OCI-LY1 (cell line): ENCODE measurements around the gene ADCY9.

ENCODE experiments used
- H2AFZ ChIP-seq: fragments of 200-600 bp; sonication (generic), shearing (Covaris generic); 2 replicates; pipeline ENCODE4 v1.6.0; 2014; ENCODE audit warnings: antibody characterized with exemption, mild to moderate bottlenecking, low read length
- H3F3A ChIP-seq: fragments of 200-600 bp; sonication (generic), shearing (Covaris generic); 2 replicates; pipeline ENCODE4 v1.6.0; 2014; ENCODE audit warnings: mild to moderate bottlenecking, antibody characterized with exemption, low read length, moderate library complexity; ENCODE audit not compliant: insufficient read depth
- H3K27ac ChIP-seq: fragments of 200-600 bp; sonication (generic); 2 replicates; pipeline ENCODE4 v1.5.1; 2014; ENCODE audit warnings: low read length, mixed run types, mild to moderate bottlenecking, low read depth; ENCODE audit not compliant: poor library complexity, severe bottlenecking
- H3K27me3 ChIP-seq: fragments of 200-600 bp; sonication (generic); 2 replicates; pipeline ENCODE4 v1.6.0; 2014; ENCODE audit warnings: antibody characterized with exemption, mild to moderate bottlenecking, low read length, moderate library complexity; ENCODE audit not compliant: insufficient read depth
- H3K36me3 ChIP-seq: fragments of 200-600 bp; sonication (generic); 2 replicates; pipeline ENCODE4 v1.6.1; 2014; ENCODE audit warnings: mild to moderate bottlenecking, antibody characterized with exemption, low read length, moderate library complexity, mixed read lengths; ENCODE audit not compliant: insufficient read depth
- H3K4me1 ChIP-seq: fragments of 200-600 bp; sonication (generic); 2 replicates; pipeline ENCODE4 v1.5.1; 2014; ENCODE audit warnings: mild to moderate bottlenecking, low read length, moderate library complexity; ENCODE audit not compliant: insufficient read depth, severe bottlenecking
- H3K4me2 ChIP-seq: fragments of 200-600 bp; sonication (generic), shearing (Covaris generic); 2 replicates; pipeline ENCODE4 v1.6.1; 2014; ENCODE audit warnings: low read length
- H3K4me3 ChIP-seq: fragments of 200-600 bp; sonication (generic); 2 replicates; pipeline ENCODE4 v1.5.1; 2014; ENCODE audit warnings: low read length, low read depth, mild to moderate bottlenecking, mixed read lengths; ENCODE audit not compliant: poor library complexity, severe bottlenecking
- H3K79me2 ChIP-seq: fragments of 200-600 bp; shearing (Covaris generic); 2 replicates; pipeline ENCODE4 v1.6.1; 2016; ENCODE audit warnings: mixed run types, low read length, mixed read lengths; ENCODE audit not compliant: insufficient read depth
- H3K9ac ChIP-seq: fragments of 200-600 bp; sonication (generic), shearing (Covaris generic); 2 replicates; pipeline ENCODE4 v1.6.1; 2014; ENCODE audit warnings: mild to moderate bottlenecking, low read length, mixed read lengths
- H3K9me2 ChIP-seq: fragments of 200-600 bp; sonication (generic), shearing (Covaris generic); 2 replicates; pipeline ENCODE4 v1.6.1; 2014; ENCODE audit warnings: low read depth, mild to moderate bottlenecking, low read length, mixed read lengths
- H3K9me3 ChIP-seq: fragments of 200-600 bp; shearing (Covaris generic); 2 replicates; pipeline ENCODE4 v1.6.1; 2014; ENCODE audit warnings: low read length, mixed read lengths
- H4K20me1 ChIP-seq: fragments of 200-600 bp; sonication (generic), shearing (Covaris generic); 2 replicates; pipeline ENCODE4 v1.6.0; 2016; ENCODE audit warnings: mild to moderate bottlenecking, low read length; ENCODE audit not compliant: insufficient read depth
- CTCF ChIP-seq: fragments of 200-600 bp; sonication (generic), shearing (Covaris generic); IDR thresholded peaks from 2 replicates; pipeline ENCODE4 v1.5.1; 2017; ENCODE audit warnings: mild to moderate bottlenecking, antibody characterized with exemption, low read length, moderate library complexity, mixed read lengths
- EZH2 ChIP-seq: fragments of 200-600 bp; sonication (generic), shearing (Covaris generic); IDR thresholded peaks from 2 replicates; pipeline ENCODE4 v1.8.0; 2017; ENCODE audit warnings: borderline replicate concordance, mixed run types, mild to moderate bottlenecking, antibody characterized with exemption, low read length, moderate library complexity, mixed read lengths

The ADCY9 gene

GRCh38 chr16:4116325-4117249 lies at the start of gene ADCY9:
Gene ADCY9 (minus strand): TSS chr16:4116442. CDS start chr16:4115442, 1,000 bp downstream.
- no peaks in the 10 kb centered on the region for H3K27me3 ChIP-seq
- no peaks in the 10 kb centered on the region for H3K36me3 ChIP-seq
- no peak for TF ChIP-seq CTCF
- H2AFZ ChIP-seq = 0 out of 2 replicates have a peak within 1 kb of the TSS, but pooled peaks have one; percentile 54
- peaks cover 26% of the 10 kb centered on the region for H3K4me1 ChIP-seq
- H3K9me2 ChIP-seq = no peaks in the 10 kb centered on the region
- no peak within 1 kb of the TSS for H3K27ac ChIP-seq
- peak within 1 kb of the TSS; percentile 68 for H3K9ac ChIP-seq
- H3K9me3 ChIP-seq = no peaks in the 10 kb centered on the region
- peak within 1 kb of the TSS; percentile 63 for H3K4me3 ChIP-seq
- H3K4me2 ChIP-seq = peak within 1 kb of the TSS; percentile 79
- H3F3A ChIP-seq = no peaks in the 10 kb centered on the region
- H4K20me1 ChIP-seq = no peaks in the 10 kb centered on the region
- no peaks in the 10 kb centered on the region for H3K79me2 ChIP-seq

DNA sequence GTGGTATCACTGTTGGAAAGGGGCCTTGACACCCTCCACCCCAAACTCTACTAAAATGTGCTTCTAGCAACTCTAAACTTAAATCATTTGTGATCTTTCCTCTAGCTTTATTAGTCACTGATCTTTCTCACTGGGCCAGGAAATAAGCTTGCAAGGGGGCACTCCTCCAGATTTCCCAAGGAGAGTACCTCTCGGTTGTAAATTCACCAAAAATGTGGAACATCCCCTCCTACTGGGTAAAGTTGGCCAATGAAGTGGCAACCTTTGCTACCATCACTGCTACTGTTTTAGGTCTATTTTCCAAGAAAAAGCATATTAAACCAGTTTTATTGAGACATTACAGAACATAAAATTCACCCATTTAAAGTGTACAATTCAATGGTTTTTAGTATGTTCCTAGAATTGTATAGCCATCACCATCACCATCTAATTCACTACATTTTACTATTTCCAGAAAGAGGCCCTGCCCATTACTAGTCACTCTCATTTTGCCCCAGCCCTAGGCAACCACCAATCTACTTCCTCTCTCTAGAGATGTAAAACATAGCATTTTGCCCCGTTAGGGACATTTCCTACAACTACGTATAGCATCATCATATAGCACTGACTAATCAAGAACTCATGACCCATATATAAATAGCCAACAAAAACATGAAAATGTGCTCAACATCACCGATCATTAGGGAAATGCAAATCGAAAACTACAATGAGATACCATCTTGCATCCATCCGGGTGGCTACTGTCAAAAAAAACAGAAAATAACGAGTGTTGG lies 44.6 kb upstream of the ADCY9 start:
- no peak overlapping the region for H3K9ac ChIP-seq
- no peak overlapping the region for H3K4me3 ChIP-seq
- H3K27ac ChIP-seq = no peak overlapping the region

DNA sequence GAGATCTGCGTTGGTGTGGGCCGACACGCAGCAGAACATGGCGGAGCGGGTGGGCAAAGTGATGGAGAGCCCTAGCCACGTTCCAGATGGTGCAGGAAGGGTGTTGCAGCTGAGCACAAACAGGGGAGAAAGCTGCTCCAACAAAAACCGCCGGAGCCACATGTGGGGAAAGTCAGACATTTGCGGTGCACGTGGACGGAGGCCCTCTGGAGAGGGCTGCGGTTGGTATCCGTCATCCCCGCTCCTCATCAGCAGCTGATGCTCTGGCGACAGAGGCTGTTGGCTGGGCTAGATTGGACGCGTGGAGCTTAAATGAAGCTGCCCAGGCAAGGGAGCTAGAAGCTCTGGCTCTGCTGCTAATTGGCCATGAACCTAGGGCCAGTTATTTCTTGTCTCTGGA lies 43.5 kb upstream of the ADCY9 start:
- Histone ChIP-seq H2AFZ (no peak overlapping the region), H4K20me1 (no peaks in the 10 kb centered on the region), H3K4me1 (no peaks in the 10 kb centered on the region), H3F3A (no peaks in the 10 kb centered on the region), H3K36me3 (no peaks in the 10 kb centered on the region; the same call in 1 of the 2 replicates), H3K27me3 (no peaks in the 10 kb centered on the region), H3K79me2 (no peaks in the 10 kb centered on the region), H3K9me3 (no peaks in the 10 kb centered on the region), H3K4me3 (no peak overlapping the region), H3K9ac (no peak overlapping the region), H3K27ac (no peak overlapping the region), H3K4me2 (no peak overlapping the region), H3K9me2 (no peaks in the 10 kb centered on the region)
- no peak for TF ChIP-seq CTCF
- TF ChIP-seq EZH2 = no peak

More for the DNA sequence above, 44.6 kb upstream of the ADCY9 start:
- H3K9me2 ChIP-seq = no peaks in the 10 kb centered on the region
- no peaks in the 10 kb centered on the region; the same call in 1 of the 2 replicates for H3K36me3 ChIP-seq
- TF ChIP-seq CTCF = no peak
- TF ChIP-seq EZH2 = no peak
- no peak overlapping the region for H2AFZ ChIP-seq
- H3K4me1 ChIP-seq = no peaks in the 10 kb centered on the region
- H3K4me2 ChIP-seq = no peak overlapping the region
- H3K27me3 ChIP-seq = no peaks in the 10 kb centered on the region
- H4K20me1 ChIP-seq = no peaks in the 10 kb centered on the region
- H3K9me3 ChIP-seq = no peaks in the 10 kb centered on the region
- no peaks in the 10 kb centered on the region for H3K79me2 ChIP-seq
- H3F3A ChIP-seq = no peaks in the 10 kb centered on the region
